K562 (cell line): ENCODE results near the gene MKNK1. TPM values are rescaled to one million over a fixed set of nuclear protein-coding genes. Genes with fewer than 3 reads are reported as not detected.

Experiments
- ARID4B ChIP-seq: sonication (generic); formaldehyde crosslinking; IDR thresholded peaks from 2 replicates; pipeline ENCODE4 v1.8.0; 2022; ENCODE audit warnings: mild to moderate bottlenecking, missing genetic modification reagents
- CBX2 ChIP-seq: fragments of 200-600 bp; sonication (generic); IDR thresholded peaks from one replicate; pipeline ENCODE4 v1.6.1; 2012; ENCODE audit warnings: mild to moderate bottlenecking, low read length, inconsistent platforms; ENCODE audit not compliant: insufficient read depth, poor library complexity, severe bottlenecking
- CEBPB ChIP-seq: fragments of 450-650 bp; IDR thresholded peaks from 2 replicates; pipeline ENCODE4 v1.6.1; 2016; ENCODE audit warnings: missing genetic modification characterization, missing compliant biosample characterization
- GTF3C2 ChIP-seq: IDR thresholded peaks from 3 replicates; pipeline ENCODE4 v1.6.1; 2011; ENCODE audit warnings: borderline replicate concordance, mild to moderate bottlenecking, moderate library complexity; ENCODE audit not compliant: insufficient read length; ENCODE audit errors: extremely low read depth
- IRF9 ChIP-seq: fragments of 450-650 bp; IDR thresholded peaks from 2 replicates; pipeline ENCODE4 v1.6.1; 2016; ENCODE audit warnings: missing biosample characterization, missing genetic modification characterization
- MXI1 ChIP-seq: IDR thresholded peaks from 2 replicates; pipeline ENCODE4 v1.6.1; 2011; ENCODE audit warnings: low read depth, mild to moderate bottlenecking, improper control_type of control experiment, low read length
- POLR2H ChIP-seq: IDR thresholded peaks from 2 replicates; pipeline ENCODE4 v1.6.1; 2016; ENCODE audit warnings: missing genetic modification characterization, low read depth, mild to moderate bottlenecking, control low read depth, missing compliant biosample characterization, moderate library complexity
- ZNF140 ChIP-seq: fragments of 250-450 bp; sonication (Bioruptor Pico); IDR thresholded peaks from 2 replicates; pipeline ENCODE4 v1.8.0; 2021; ENCODE audit warnings: moderate library complexity, mild to moderate bottlenecking, inconsistent platforms
- ZNF347 ChIP-seq: fragments of 450-650 bp; formaldehyde crosslinking; IDR thresholded peaks from 2 replicates; pipeline ENCODE4 v1.4.0; 2020; ENCODE audit warnings: low read depth, mild to moderate bottlenecking, moderate library complexity
- ZNF449 ChIP-seq: fragments of 250-450 bp; sonication (Bioruptor Pico); IDR thresholded peaks from 2 replicates; pipeline ENCODE4 v1.8.0; 2022; ENCODE audit warnings: moderate library complexity, mild to moderate bottlenecking, inconsistent platforms
- ZNF584 ChIP-seq: fragments of 200-800 bp; sonication (Bioruptor generic); IDR thresholded peaks from 2 replicates; pipeline ENCODE4 v1.6.1; 2016; ENCODE audit warnings: low read depth, mild to moderate bottlenecking, missing genetic modification characterization, missing compliant biosample characterization
- polyA plus RNA-seq, 8 experiments: library from polyadenylated mRNA; depleted of rRNA in 4 of 8; stranded (reverse) in 5 of 8; unstranded in 3 of 8; fragments of >200 nt; fragmentation: Nextera tagmentation in 2 of 8; fragmentation: Illumina TruSeq in 1 of 8; extraction: Ambion mirVana in 2 of 8; extraction: Trizol in 1 of 8; gene quantifications; 2 replicates each; pipeline versions ENCODE4 v1.2.1 to v1.2.3, GENCODE V29; 2011 to 2014; ENCODE audit warnings: inconsistent platforms in 1 of 8, missing spikeins in 1 of 8
- total RNA-seq, 7 experiments: library from RNA; depleted of rRNA in 6 of 7; stranded (reverse); fragments of >200 nt in 6 of 7; fragmentation: Illumina TruSeq in 2 of 7; extraction: Trizol in 2 of 7; gene quantifications; 2 replicates each; pipeline versions ENCODE4 v1.2.1 to v1.2.3, GENCODE V29; 2011 to 2021; ENCODE audit warnings: low replicate concordance in 1 of 7
- TF ChIP-seq, protein P1 (sequence below): fragments of 150-350 bp; IDR thresholded peaks from 2 replicates; pipeline ENCODE4 v1.6.1; 2014; ENCODE audit warnings: low read depth, mild to moderate bottlenecking, low read length, borderline replicate concordance

Gene MKNK1
- total and polyA plus RNA-seq, 9 of the 15 experiments (the other 6 are each of a cell fraction or from before 2014, with no cell fraction given), result 27.7 to 51.3 (median 43.7) TPM

DNA sequence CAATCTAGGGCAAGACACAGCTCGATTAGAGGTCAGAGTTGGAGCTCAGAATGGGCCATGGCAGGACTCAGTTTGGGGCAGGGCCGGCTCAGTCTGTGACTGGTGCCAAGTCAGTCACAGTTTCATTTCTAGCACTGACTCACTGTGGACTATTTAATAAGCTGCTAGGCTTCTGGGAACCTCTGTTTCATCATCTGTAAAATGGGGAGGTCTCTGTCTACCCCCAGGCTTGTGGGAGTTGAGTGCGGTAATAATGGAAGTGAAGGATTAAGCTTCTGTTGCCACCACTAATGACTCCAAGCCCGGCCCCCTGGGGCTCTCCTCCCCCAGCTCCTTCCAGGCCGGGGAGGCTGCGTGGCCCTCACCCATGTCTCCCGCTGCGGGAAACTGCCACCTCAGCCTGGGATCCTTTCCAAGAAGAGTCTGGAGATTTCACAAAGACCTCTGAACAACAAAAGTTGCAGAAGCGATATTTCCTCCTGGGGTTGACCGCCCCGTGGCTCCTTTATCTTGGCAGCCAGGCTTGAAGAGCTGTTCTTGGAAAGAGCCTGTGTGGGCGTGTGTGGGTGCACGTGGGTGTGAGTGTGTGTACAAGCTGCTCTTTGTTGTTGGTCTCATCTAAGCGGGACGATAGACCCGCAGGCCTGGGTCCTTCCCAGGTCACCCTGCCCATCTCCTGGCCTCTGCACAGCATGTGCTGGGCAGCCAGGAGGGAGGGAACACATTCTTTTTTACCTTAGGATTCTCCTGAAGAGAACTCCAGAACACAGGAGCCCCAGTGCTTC is 81.7 kb downstream of the MKNK1 start (continued):
- TF ChIP-seq GTF3C2 (no peak), CBX2 (no peak), CEBPB (tag) (peak; percentile 93), ZNF584 (CRISPR knock-in tag) (no peak; the same call in 1 of the 2 replicates), ZNF347 (no peak), IRF9 (tag) (no peak), POLR2H (tag) (no peak), MXI1 (peak; percentile 97), ZNF449 (CRISPR knock-in tag) (no peak), ZNF140 (CRISPR knock-in tag) (no peak), ARID4B (no peak)
- TF ChIP-seq, protein P1, sequence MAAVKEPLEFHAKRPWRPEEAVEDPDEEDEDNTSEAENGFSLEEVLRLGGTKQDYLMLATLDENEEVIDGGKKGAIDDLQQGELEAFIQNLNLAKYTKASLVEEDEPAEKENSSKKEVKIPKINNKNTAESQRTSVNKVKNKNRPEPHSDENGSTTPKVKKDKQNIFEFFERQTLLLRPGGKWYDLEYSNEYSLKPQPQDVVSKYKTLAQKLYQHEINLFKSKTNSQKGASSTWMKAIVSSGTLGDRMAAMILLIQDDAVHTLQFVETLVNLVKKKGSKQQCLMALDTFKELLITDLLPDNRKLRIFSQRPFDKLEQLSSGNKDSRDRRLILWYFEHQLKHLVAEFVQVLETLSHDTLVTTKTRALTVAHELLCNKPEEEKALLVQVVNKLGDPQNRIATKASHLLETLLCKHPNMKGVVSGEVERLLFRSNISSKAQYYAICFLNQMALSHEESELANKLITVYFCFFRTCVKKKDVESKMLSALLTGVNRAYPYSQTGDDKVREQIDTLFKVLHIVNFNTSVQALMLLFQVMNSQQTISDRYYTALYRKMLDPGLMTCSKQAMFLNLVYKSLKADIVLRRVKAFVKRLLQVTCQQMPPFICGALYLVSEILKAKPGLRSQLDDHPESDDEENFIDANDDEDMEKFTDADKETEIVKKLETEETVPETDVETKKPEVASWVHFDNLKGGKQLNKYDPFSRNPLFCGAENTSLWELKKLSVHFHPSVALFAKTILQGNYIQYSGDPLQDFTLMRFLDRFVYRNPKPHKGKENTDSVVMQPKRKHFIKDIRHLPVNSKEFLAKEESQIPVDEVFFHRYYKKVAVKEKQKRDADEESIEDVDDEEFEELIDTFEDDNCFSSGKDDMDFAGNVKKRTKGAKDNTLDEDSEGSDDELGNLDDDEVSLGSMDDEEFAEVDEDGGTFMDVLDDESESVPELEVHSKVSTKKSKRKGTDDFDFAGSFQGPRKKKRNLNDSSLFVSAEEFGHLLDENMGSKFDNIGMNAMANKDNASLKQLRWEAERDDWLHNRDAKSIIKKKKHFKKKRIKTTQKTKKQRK, result peak; percentile 32; the same call in 1 of the 2 replicates
